Peyer's patch (tissue), 4 donors: ENCODE results near the gene GPR137B. TPM values are rescaled to one million over a fixed set of nuclear protein-coding genes. Genes with fewer than 3 reads are reported as not detected.

Source experiments
- DNase-seq, 3 donors: peaks; one replicate each; pipeline ENCODE4 v3.0.0-alpha.2; 2017 to 2019
- H3K27ac ChIP-seq, 4 donors: fragments of 200-600 bp; sonication (generic); one replicate each; pipeline ENCODE4 v1.5.1; 2016 to 2019
- H3K27me3 ChIP-seq, 2 donors: fragments of 200-600 bp; sonication (generic); one replicate each; pipeline ENCODE4 v1.5.1; 2019
- H3K36me3 ChIP-seq, 3 donors: fragments of 200-600 bp; sonication (generic); one replicate each; pipeline ENCODE4 v1.5.1; 2016 to 2019
- H3K4me1 ChIP-seq, 4 donors: fragments of 200-600 bp; sonication (generic); one replicate each; pipeline ENCODE4 v1.5.1; 2016 to 2019
- H3K4me3 ChIP-seq, 4 donors: fragments of 200-600 bp; sonication (generic); 1 replicate in 3 of 4; 2 replicates in 1 of 4; pipeline ENCODE4 v1.5.1; 2016 to 2019; ENCODE audit warnings: mild to moderate bottlenecking in 1 of 4
- H3K9me3 ChIP-seq, 4 donors: fragments of 200-600 bp; sonication (generic); one replicate each; pipeline ENCODE4 v1.5.1; 2016 to 2019; ENCODE audit warnings: mild to moderate bottlenecking in 1 of 4
- CTCF ChIP-seq, 6 experiments: fragments of 450-650 bp in 4 of 6; fragments of 200-600 bp in 2 of 6; sonication (generic) in 1 of 6; IDR thresholded peaks; one replicate each; pipeline ENCODE4 v1.5.1; 2017 to 2019; ENCODE audit warnings: antibody characterized with exemption in 6 of 6, mild to moderate bottlenecking in 3 of 6, moderate library complexity in 1 of 6
- POLR2A ChIP-seq, 2 donors: fragments of 450-650 bp; IDR thresholded peaks; one replicate each; pipeline ENCODE4 v1.5.1; 2017; ENCODE audit warnings: antibody characterized with exemption in 2 of 2, mild to moderate bottlenecking in 2 of 2, moderate library complexity in 2 of 2
- total RNA-seq, 4 donors: library from RNA; depleted of rRNA; stranded (reverse); fragments of >200 nt; gene quantifications; one replicate each; pipeline ENCODE4 v1.1.0, GENCODE V29; 2016

GPR137B gene
- total RNA-seq, 4 donors from 2014 or later: 13.4 to 37.1 (median 23.0) TPM

GRCh38 chr1:236214761-236215160 lies 72.4 kb downstream of the GPR137B start:
- no peaks in the 10 kb centered on the region for H3K27me3 ChIP-seq
- H3K9me3 ChIP-seq: no peaks in the 10 kb centered on the region
- no peak overlapping the region for H3K4me3 ChIP-seq
- no peak for DNase-seq
- no peak overlapping the region for H3K27ac ChIP-seq
- TF ChIP-seq POLR2A (IDR thresholded peaks at IDR 0.05) (no peak), CTCF (IDR thresholded peaks at IDR 0.05) (no peak)
- H3K36me3 ChIP-seq: peaks cover 0 to 3% (median 0%) of the 10 kb centered on the region in 3 donors
- H3K4me1 ChIP-seq: no peaks in the 10 kb centered on the region

- no peak for TF ChIP-seq CTCF (IDR thresholded peaks at IDR 0.05)
- no peak for TF ChIP-seq POLR2A (IDR thresholded peaks at IDR 0.05)
- no peaks in the 10 kb centered on the region for H3K27me3 ChIP-seq
- H3K4me3 ChIP-seq: no peak overlapping the region
- no peaks in the 10 kb centered on the region for H3K4me1 ChIP-seq
- no peak for DNase-seq
- H3K27ac ChIP-seq: no peak overlapping the region
- H3K36me3 ChIP-seq: peaks cover 0 to 9% (median 0%) of the 10 kb centered on the region in 3 donors
- H3K9me3 ChIP-seq: no peaks in the 10 kb centered on the region
Measured at GRCh38 chr1:236220473-236220872, 78.1 kb downstream of the GPR137B start.

DNA sequence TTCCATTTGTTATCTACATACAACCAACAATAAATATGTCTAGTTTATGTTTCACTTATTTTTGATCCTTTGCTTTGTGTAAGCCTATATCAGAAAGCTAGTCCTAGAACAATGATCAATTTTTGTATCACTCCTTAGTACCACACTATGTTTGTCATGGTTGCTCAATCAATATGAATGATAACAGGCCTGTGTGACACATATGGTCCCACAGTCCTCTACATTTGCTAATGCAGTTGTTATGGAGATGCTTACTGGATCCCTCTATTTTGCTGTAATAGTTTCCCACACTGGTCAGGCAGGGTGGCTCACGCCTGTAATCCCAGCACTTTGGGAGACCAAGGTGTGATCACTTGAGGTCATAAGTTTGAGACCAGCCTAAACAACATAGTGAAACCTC lies 80.3 kb downstream of the GPR137B start:
- Histone ChIP-seq H3K4me3 (no peak overlapping the region), H3K27me3 (no peaks in the 10 kb centered on the region), H3K27ac (no peak overlapping the region), H3K9me3 (no peaks in the 10 kb centered on the region), H3K36me3 (peaks cover 0 to 10% (median 0%) of the 10 kb centered on the region in 3 donors), H3K4me1 (no peaks in the 10 kb centered on the region)
- no peak for DNase-seq
- no peak for TF ChIP-seq POLR2A (IDR thresholded peaks at IDR 0.05)
- TF ChIP-seq CTCF (IDR thresholded peaks at IDR 0.05): no peak

- Histone ChIP-seq H3K4me1 (no peaks in the 10 kb centered on the region), H3K9me3 (no peaks in the 10 kb centered on the region), H3K4me3 (no peak overlapping the region), H3K27ac (no peak overlapping the region), H3K27me3 (no peaks in the 10 kb centered on the region), H3K36me3 (peaks cover 0 to 8% (median 0%) of the 10 kb centered on the region in 3 donors)
- no peak for DNase-seq
- no peak for TF ChIP-seq CTCF (IDR thresholded peaks at IDR 0.05)
- no peak for TF ChIP-seq POLR2A (IDR thresholded peaks at IDR 0.05)
Measured at GRCh38 chr1:236228411-236228810, 86.1 kb downstream of the GPR137B start.

GRCh38 chr1:236235116-236235515 lies 92.8 kb downstream of the GPR137B start:
- Histone ChIP-seq H3K4me3 (no peak overlapping the region), H3K4me1 (no peaks in the 10 kb centered on the region), H3K9me3 (no peaks in the 10 kb centered on the region), H3K27ac (no peak overlapping the region), H3K36me3 (no peaks in the 10 kb centered on the region), H3K27me3 (no peaks in the 10 kb centered on the region)
- no peak for DNase-seq
- TF ChIP-seq POLR2A (IDR thresholded peaks at IDR 0.05) (no peak), CTCF (IDR thresholded peaks at IDR 0.05) (no peak)

- no peaks in the 10 kb centered on the region for H3K9me3 ChIP-seq
- TF ChIP-seq POLR2A (IDR thresholded peaks at IDR 0.05) (no peak), CTCF (IDR thresholded peaks at IDR 0.05) (no peak)
Measured at GRCh38 chr1:236239092-236239585, 96.8 kb downstream of the GPR137B start.

More at GRCh38 chr1:236239092-236239585, 96.8 kb downstream of the GPR137B start:
- no peaks in the 10 kb centered on the region for H3K27me3 ChIP-seq
- H3K27ac ChIP-seq: no peak overlapping the region
- no peak overlapping the region for H3K4me3 ChIP-seq
- DNase-seq: no peak
- H3K36me3 ChIP-seq: peaks cover 0 to 6% (median 0%) of the 10 kb centered on the region in 3 donors
- no peaks in the 10 kb centered on the region for H3K4me1 ChIP-seq
